GM21576 (cell line): ENCODE results near the gene LMF2.
"Not testable (repeated sequence)": the region's sequence is repeated elsewhere in the genome, so short reads cannot be mapped to it uniquely, and the experiment has no call there.

Experiments
- ATAC-seq: cut with Tn5 transposase; IDR thresholded peaks from one replicate; pipeline ENCODE4 v1.9.1; 2021; ENCODE audit warnings: mild to moderate bottlenecking, moderate library complexity; ENCODE audit not compliant: unreplicated experiment

Gene LMF2

GRCh38 chr22:50507421-50507990 lies at the start of gene LMF2:
TSS of gene LMF2 (minus strand) at chr22:50507702. CDS start at chr22:50507675, 27 bp downstream.
- ATAC-seq = peak; percentile 47

- no peak for ATAC-seq
Observed at GRCh38 chr22:50556703-50557102, 49.2 kb upstream of the LMF2 start.

GRCh38 chr22:50553310-50553709 lies 45.8 kb upstream of the LMF2 start:
- no peak for ATAC-seq

GRCh38 chr22:50551160-50551752 lies 43.8 kb upstream of the LMF2 start:
- ATAC-seq = no peak

- ATAC-seq = no peak
Observed at GRCh38 chr22:50550395-50550794, 42.9 kb upstream of the LMF2 start.

- ATAC-seq = no peak
Observed at GRCh38 chr22:50548921-50549790, 41.7 kb upstream of the LMF2 start.

GRCh38 chr22:50548040-50548920 lies 40.8 kb upstream of the LMF2 start:
- ATAC-seq = no peak

GRCh38 chr22:50547263-50547985 lies 39.9 kb upstream of the LMF2 start:
- no peak for ATAC-seq

- no peak for ATAC-seq
Observed at GRCh38 chr22:50546326-50547262, 39.1 kb upstream of the LMF2 start.

- no peak for ATAC-seq
Observed at GRCh38 chr22:50545522-50546325, 38.2 kb upstream of the LMF2 start, which contains the start of gene KLHDC7B. TSS of gene KLHDC7B (plus strand) at chr22:50545899. CDS start at chr22:50546244, 345 bp downstream.

- no peak for ATAC-seq
Observed at GRCh38 chr22:50544746-50545253, 37.3 kb upstream of the LMF2 start.

- no peak for ATAC-seq
Observed at GRCh38 chr22:50544078-50544745, 36.7 kb upstream of the LMF2 start.

- no peak for ATAC-seq
Observed at GRCh38 chr22:50542416-50542927, 35.0 kb upstream of the LMF2 start.

GRCh38 chr22:50541667-50542026 lies 34.1 kb upstream of the LMF2 start:
- ATAC-seq = not testable (repeated sequence)

- no peak for ATAC-seq
Observed at GRCh38 chr22:50540381-50540780, 32.9 kb upstream of the LMF2 start.

- no peak for ATAC-seq
Observed at GRCh38 chr22:50537765-50538164, 30.3 kb upstream of the LMF2 start.

GRCh38 chr22:50536226-50536625 lies 28.7 kb upstream of the LMF2 start:
- no peak for ATAC-seq
